ENCODE data around the gene RBM27. TPM values are rescaled to one million over a fixed set of nuclear protein-coding genes. Genes with fewer than 3 reads are reported as not detected.

RBM27 gene
- total RNA-seq, 1 experiment from 2014 or later: 32.6 TPM

- POLR2A ChIA-PET: interaction anchor here (0.6 kb wide), 2 partner anchors 24 to 760 kb away, joined by 3 to 7 read pairs; no protein-coding TSS in a partner anchor
- H3K9me3 Mint-ChIP-seq: no peaks in the 10 kb centered on the region
- H3K4me3 Mint-ChIP-seq: peak overlapping the region; percentile 20; the same call in 1 of the 2 replicates
- 0 out of 2 replicates have a peak overlapping the region, but pooled peaks have one; percentile 25 for H3K27ac Mint-ChIP-seq
- CTCF ChIA-PET: no interaction called here
- no peak for DNase-seq (ENCODE audit: low spot score)
- no peak for ATAC-seq
- H3K36me3 Mint-ChIP-seq: no peaks in the 10 kb centered on the region
- TF ChIP-seq ATF6 (CRISPR knock-in tag; IDR thresholded peaks at IDR 0.05): no peak
- no peak for TF ChIP-seq ZBTB21 (CRISPR knock-in tag; IDR thresholded peaks at IDR 0.05; ENCODE audit: borderline replicate concordance)
- TF ChIP-seq ELF4 (CRISPR knock-in tag; IDR thresholded peaks at IDR 0.05; ENCODE audit: low read depth): no peak
- no peak for TF ChIP-seq ZNF219 (CRISPR knock-in tag; IDR thresholded peaks at IDR 0.05; ENCODE audit: borderline replicate concordance)
- TF ChIP-seq FOXJ3 (CRISPR knock-in tag; IDR thresholded peaks at IDR 0.05; ENCODE audit: borderline replicate concordance): no peak
- TF ChIP-seq ATF3 (CRISPR knock-in tag; conservative IDR thresholded peaks at IDR 0.05): no peak
- no peak for TF ChIP-seq SMAD4 (CRISPR knock-in tag; IDR thresholded peaks at IDR 0.05)
- no peak for TF ChIP-seq CDX4 (CRISPR knock-in tag; IDR thresholded peaks at IDR 0.05; ENCODE audit: borderline replicate concordance)
- no peak for TF ChIP-seq TEAD1 (CRISPR knock-in tag; IDR thresholded peaks at IDR 0.05)
- TF ChIP-seq ZSCAN18 (CRISPR knock-in tag; IDR thresholded peaks at IDR 0.05): no peak
- TF ChIP-seq ZNF281 (CRISPR knock-in tag; IDR thresholded peaks at IDR 0.05): no peak
- no peak for TF ChIP-seq RELA (CRISPR knock-in tag; IDR thresholded peaks at IDR 0.05; ENCODE audit: borderline replicate concordance)
- TF ChIP-seq JUN (CRISPR knock-in tag; IDR thresholded peaks at IDR 0.05): no peak
- TF ChIP-seq TP53 (CRISPR knock-in tag; IDR thresholded peaks at IDR 0.05): no peak
- no peak for TF ChIP-seq ZNF425 (CRISPR knock-in tag; conservative IDR thresholded peaks at IDR 0.05)
- peaks cover 6% of the 10 kb centered on the region for H3K4me1 Mint-ChIP-seq
- H3K27me3 Mint-ChIP-seq (ENCODE audit: low read depth): no peaks in the 10 kb centered on the region
Observed at GRCh38 chr5:146206257-146206656, 2.9 kb downstream of the RBM27 start.

- CTCF ChIA-PET: no interaction called here
- Mint-ChIP-seq H3K4me3 (no peak overlapping the region), H3K4me1 (peaks cover 8% of the 10 kb centered on the region; the same call in 1 of the 2 replicates), H3K9me3 (no peaks in the 10 kb centered on the region), H3K27ac (no peak overlapping the region), H3K27me3 (ENCODE audit: low read depth) (no peaks in the 10 kb centered on the region), H3K36me3 (no peaks in the 10 kb centered on the region)
- ATAC-seq (peak; percentile 39; the same call in 1 of the 2 replicates), DNase-seq (ENCODE audit: low spot score) (no peak)
- POLR2A ChIA-PET: no interaction called here
- TF ChIP-seq KAT7 (CRISPR knock-in tag; IDR thresholded peaks at IDR 0.05; ENCODE audit: borderline replicate concordance): no peak
- TF ChIP-seq NR2C2 (CRISPR knock-in tag; IDR thresholded peaks at IDR 0.05): no peak
- TF ChIP-seq SMAD4 (CRISPR knock-in tag; IDR thresholded peaks at IDR 0.05): no peak
- no peak for TF ChIP-seq SMAD3 (CRISPR knock-in tag; IDR thresholded peaks at IDR 0.05; ENCODE audit: borderline replicate concordance)
- no peak for TF ChIP-seq ARID4B (CRISPR knock-in tag; IDR thresholded peaks at IDR 0.05; ENCODE audit: borderline replicate concordance)
- TF ChIP-seq USF1 (CRISPR knock-in tag; IDR thresholded peaks at IDR 0.05): no peak
Observed at GRCh38 chr5:146208916-146209522, 5.6 kb downstream of the RBM27 start.
